ENCODE data around the gene CEP68. TPM values are rescaled to one million over a fixed set of nuclear protein-coding genes. Genes with fewer than 3 reads are reported as not detected.

CEP68 gene
- total RNA-seq, 1 donor from 2014 or later = 21.7 TPM

- DNase-seq (ENCODE audit: low spot score) = no peak
Observed at GRCh38 chr2:65057391-65058052, 1.3 kb downstream of the CEP68 start.

- no peak for DNase-seq (ENCODE audit: low spot score)
Observed at GRCh38 chr2:65059071-65059470, 2.9 kb downstream of the CEP68 start.

GRCh38 chr2:65061146-65061909 is 5.1 kb downstream of the CEP68 start:
- no peak for DNase-seq (ENCODE audit: low spot score)

GRCh38 chr2:65061910-65062339 is 5.7 kb downstream of the CEP68 start:
- DNase-seq (ENCODE audit: low spot score) = no peak

- DNase-seq (ENCODE audit: low spot score) = no peak
Observed at GRCh38 chr2:65062843-65063825, 6.9 kb downstream of the CEP68 start.

GRCh38 chr2:65064728-65065552 is 8.7 kb downstream of the CEP68 start:
- peak; percentile 52 for DNase-seq (ENCODE audit: low spot score)

- DNase-seq (ENCODE audit: low spot score) = no peak
Observed at GRCh38 chr2:65067806-65068553, 11.8 kb downstream of the CEP68 start.

GRCh38 chr2:65069439-65069824 is 13.2 kb downstream of the CEP68 start:
- DNase-seq (ENCODE audit: low spot score) = no peak

GRCh38 chr2:65070172-65070830 is 14.1 kb downstream of the CEP68 start:
- DNase-seq (ENCODE audit: low spot score) = no peak

GRCh38 chr2:65070856-65071255 is 14.6 kb downstream of the CEP68 start:
- no peak for DNase-seq (ENCODE audit: low spot score)

- no peak for DNase-seq (ENCODE audit: low spot score)
Observed at GRCh38 chr2:65071499-65072180, 15.4 kb downstream of the CEP68 start.

- DNase-seq (ENCODE audit: low spot score) = no peak
Observed at GRCh38 chr2:65072181-65072970, 16.2 kb downstream of the CEP68 start.

GRCh38 chr2:65073879-65074565 is 17.8 kb downstream of the CEP68 start:
- DNase-seq (ENCODE audit: low spot score) = no peak

GRCh38 chr2:65075176-65075575 is 19.0 kb downstream of the CEP68 start:
- DNase-seq (ENCODE audit: low spot score) = no peak

- no peak for DNase-seq (ENCODE audit: low spot score)
Observed at GRCh38 chr2:65075605-65076344, 19.6 kb downstream of the CEP68 start.

GRCh38 chr2:65076345-65076710 is 20.1 kb downstream of the CEP68 start:
- no peak for DNase-seq (ENCODE audit: low spot score)

- DNase-seq (ENCODE audit: low spot score) = no peak
Observed at GRCh38 chr2:65077898-65078297, 21.7 kb downstream of the CEP68 start.

Data from mucosa of gallbladder (tissue), 1 donor.